Stimulated activated naive B cell treated with anti-CD40 and anti-IgM and Interleukin-4, amounts not matched to agents 10 μg/mL and 1 μg/mL and 100 μg/mL, for 72 hours (primary cell): ENCODE measurements around the gene GNA12.
"Not testable (repeated sequence)": the region's sequence is repeated elsewhere in the genome, so short reads cannot be mapped to it uniquely, and the experiment has no call there.

ENCODE experiments used
- ATAC-seq, 2 donors: fragments of 150-1000 bp; cut with Tn5 transposase; replicated peaks; 2 replicates each; pipeline ENCODE4 v1.10.0; 2021; ENCODE audit warnings: moderate library complexity in 1 of 2
- DNase-seq: peaks from one replicate; pipeline ENCODE4 v3.0.0; 2021
- H3K27ac Mint-ChIP-seq: one replicate; pipeline ENCODE4 v1.8.0; 2022; ENCODE audit warnings: mild to moderate bottlenecking, mixed read lengths
- H3K27me3 Mint-ChIP-seq, 2 donors: one replicate each; pipeline ENCODE4 v1.8.0; 2022; ENCODE audit warnings: mixed read lengths in 2 of 2
- H3K36me3 Mint-ChIP-seq, 2 donors: one replicate each; pipeline ENCODE4 v1.8.0; 2022; ENCODE audit warnings: mixed read lengths in 2 of 2, mild to moderate bottlenecking in 1 of 2
- H3K4me1 Mint-ChIP-seq, 2 donors: one replicate each; pipeline ENCODE4 v1.8.0; 2022; ENCODE audit warnings: mixed read lengths in 2 of 2, mild to moderate bottlenecking in 1 of 2
- H3K4me3 Mint-ChIP-seq, 2 donors: one replicate each; pipeline ENCODE4 v1.8.0; 2022; ENCODE audit warnings: mild to moderate bottlenecking in 2 of 2, mixed read lengths in 2 of 2, moderate library complexity in 1 of 2
- H3K9me3 Mint-ChIP-seq, 2 donors: one replicate each; pipeline ENCODE4 v1.8.0; 2022; ENCODE audit warnings: mixed read lengths in 2 of 2, mild to moderate bottlenecking in 1 of 2

GNA12 gene

GRCh38 chr7:2859952-2860351, 15.8 kb upstream of the GNA12 start:
- DNase-seq = no peak
- Mint-ChIP-seq H3K27me3 (no peaks in the 10 kb centered on the region), H3K27ac (no peak overlapping the region), H3K9me3 (no peaks in the 10 kb centered on the region), H3K36me3 (peaks cover 0 to 3% of the 10 kb centered on the region in 2 donors), H3K4me3 (no peak overlapping the region), H3K4me1 (peaks cover 24 to 27% of the 10 kb centered on the region in 2 donors)
- ATAC-seq = no peak

GRCh38 chr7:2858621-2859020, 14.5 kb upstream of the GNA12 start:
- no peak for ATAC-seq
- peaks cover 13 to 14% of the 10 kb centered on the region in 2 donors for H3K4me1 Mint-ChIP-seq
- H3K4me3 Mint-ChIP-seq = no peak overlapping the region
- H3K36me3 Mint-ChIP-seq = peaks cover 0 to 3% of the 10 kb centered on the region in 2 donors
- H3K27me3 Mint-ChIP-seq = no peaks in the 10 kb centered on the region
- no peaks in the 10 kb centered on the region for H3K9me3 Mint-ChIP-seq
- no peak overlapping the region for H3K27ac Mint-ChIP-seq
- DNase-seq = no peak

DNA sequence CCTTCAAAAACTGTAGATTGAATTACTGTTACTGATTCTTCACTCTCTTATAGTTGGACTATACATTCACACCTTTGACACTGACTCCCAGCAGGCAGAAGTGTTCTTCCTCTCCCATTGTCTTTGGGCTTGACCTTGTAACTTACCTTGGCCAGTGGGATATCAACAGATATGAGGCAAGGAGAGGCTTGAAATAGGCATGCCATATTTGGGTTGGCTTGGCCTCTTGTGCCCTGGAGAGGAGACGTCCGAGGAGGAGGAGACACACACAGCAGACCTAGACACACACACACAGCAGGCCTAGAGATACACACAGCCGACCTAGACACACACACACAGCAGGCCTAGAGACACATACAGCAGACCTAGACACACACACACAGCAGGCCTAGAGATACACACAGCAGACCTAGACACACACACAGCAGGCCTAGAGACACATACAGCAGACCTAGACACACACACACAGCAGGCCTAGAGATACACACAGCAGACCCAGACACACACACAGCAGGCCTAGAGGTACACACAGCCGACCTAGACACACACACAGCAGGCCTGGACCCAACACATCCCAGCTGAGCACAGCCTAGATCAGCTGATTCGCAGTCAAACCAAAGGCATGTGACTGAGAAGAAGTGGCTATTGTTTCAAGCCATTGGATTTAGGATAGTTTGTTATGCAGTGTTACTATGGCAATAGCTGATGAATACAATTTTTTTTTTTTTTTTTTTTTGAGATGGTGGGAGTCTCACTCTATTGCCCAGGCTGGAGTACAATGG, 12.5 kb upstream of the GNA12 start:
- ATAC-seq = no peak
- Mint-ChIP-seq H3K27ac (no peak overlapping the region), H3K4me3 (no peak overlapping the region), H3K27me3 (no peaks in the 10 kb centered on the region), H3K9me3 (no peaks in the 10 kb centered on the region), H3K36me3 (peaks cover 0 to 3% of the 10 kb centered on the region in 2 donors), H3K4me1 (peaks cover 3 to 9% of the 10 kb centered on the region in 2 donors)
- DNase-seq = no peak

- DNase-seq = no peak
- H3K9me3 Mint-ChIP-seq = no peaks in the 10 kb centered on the region
- peak overlapping the region; percentile 27 for H3K27ac Mint-ChIP-seq
- peaks cover 0 to 3% of the 10 kb centered on the region in 2 donors for H3K36me3 Mint-ChIP-seq
- no peak for ATAC-seq
- no peaks in the 10 kb centered on the region for H3K27me3 Mint-ChIP-seq
- peaks cover 3 to 9% of the 10 kb centered on the region in 2 donors for H3K4me1 Mint-ChIP-seq
- no peak overlapping the region for H3K4me3 Mint-ChIP-seq
Observed at GRCh38 chr7:2855386-2855785, 11.3 kb upstream of the GNA12 start.

DNA sequence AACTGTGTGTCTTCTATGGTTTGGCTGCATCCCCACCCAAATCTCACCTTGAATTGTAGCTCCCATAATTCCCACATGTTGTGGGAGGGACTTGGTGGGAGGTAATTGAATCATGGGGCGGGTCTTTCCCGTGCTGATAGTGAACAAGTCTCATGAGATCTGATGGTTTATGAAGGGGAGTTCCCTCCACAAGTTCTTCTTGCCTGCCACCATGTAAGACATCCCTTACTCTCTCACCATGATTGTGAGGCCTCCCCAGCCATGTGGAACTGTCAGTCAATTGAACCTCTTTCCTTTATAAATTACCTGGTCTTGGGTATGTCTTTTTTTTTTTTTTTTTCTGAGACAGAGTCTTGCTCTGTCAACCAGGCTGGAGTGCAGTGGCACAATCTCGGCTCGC, 9.4 kb upstream of the GNA12 start:
- not testable (repeated sequence) for H3K9me3 Mint-ChIP-seq, H3K4me1 Mint-ChIP-seq, H3K4me3 Mint-ChIP-seq, DNase-seq, H3K27me3 Mint-ChIP-seq, H3K36me3 Mint-ChIP-seq, H3K27ac Mint-ChIP-seq
- peak; percentile 78 to 81 for ATAC-seq

DNA sequence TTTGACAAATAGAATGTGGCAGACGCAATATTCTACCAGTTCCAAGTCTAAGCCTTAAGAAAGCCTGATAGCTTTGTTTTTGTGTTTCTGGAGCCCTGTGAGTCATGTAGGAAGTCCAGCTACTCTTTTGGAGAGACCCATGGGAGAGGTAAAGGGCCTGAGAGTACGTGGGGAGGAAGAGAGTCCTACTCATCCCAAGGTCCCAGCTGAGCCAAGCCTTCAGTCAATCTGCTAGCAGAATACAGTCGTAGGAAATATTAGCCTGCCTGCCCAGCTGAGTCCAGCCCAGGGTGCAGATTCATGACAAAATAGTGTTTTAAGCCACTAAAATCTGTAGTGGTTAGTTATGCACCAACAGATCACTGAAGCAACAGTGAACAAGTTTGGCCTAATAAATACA, 9.0 kb upstream of the GNA12 start:
- H3K36me3 Mint-ChIP-seq = peaks cover 0 to 3% of the 10 kb centered on the region in 2 donors
- H3K9me3 Mint-ChIP-seq = no peaks in the 10 kb centered on the region
- H3K4me1 Mint-ChIP-seq = peaks cover 0 to 9% of the 10 kb centered on the region in 2 donors
- H3K27ac Mint-ChIP-seq = no peak overlapping the region
- ATAC-seq (peak; percentile 75 to 76), DNase-seq (no peak)
- no peaks in the 10 kb centered on the region for H3K27me3 Mint-ChIP-seq
- H3K4me3 Mint-ChIP-seq = no peak overlapping the region

DNA sequence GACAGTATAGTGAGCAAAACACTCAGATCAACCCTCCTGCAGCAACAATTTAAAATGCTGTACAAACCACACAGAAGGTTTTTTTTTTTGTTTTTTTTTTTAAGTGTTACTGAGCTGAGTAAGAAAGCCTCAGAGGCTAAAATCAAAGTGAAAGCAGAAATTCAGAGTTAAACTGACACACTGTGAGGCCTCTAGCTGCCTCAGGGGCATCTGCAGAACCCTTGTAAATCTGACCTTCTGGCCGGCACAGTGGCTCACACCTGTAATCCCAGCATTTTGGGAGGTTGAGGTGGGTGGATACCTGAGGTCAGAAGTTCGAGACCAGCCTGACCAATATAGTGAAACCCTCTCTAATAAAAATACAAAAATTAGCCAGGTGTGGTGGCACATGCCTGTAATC, 7.4 kb upstream of the GNA12 start:
- H3K4me3 Mint-ChIP-seq = no peak overlapping the region

GRCh38 chr7:2849941-2850766, 6.0 kb upstream of the GNA12 start:
- ATAC-seq = no peak
- Mint-ChIP-seq H3K4me1 (peaks cover 2 to 9% of the 10 kb centered on the region in 2 donors), H3K27me3 (no peaks in the 10 kb centered on the region), H3K9me3 (no peaks in the 10 kb centered on the region), H3K4me3 (no peak overlapping the region), H3K36me3 (no peaks in the 10 kb centered on the region), H3K27ac (no peak overlapping the region)
- DNase-seq = no peak

More for the DNA sequence above, 7.4 kb upstream of the GNA12 start:
- no peak for DNase-seq
- H3K27me3 Mint-ChIP-seq = no peaks in the 10 kb centered on the region
- peaks cover 0 to 9% of the 10 kb centered on the region in 2 donors for H3K4me1 Mint-ChIP-seq
- no peaks in the 10 kb centered on the region for H3K9me3 Mint-ChIP-seq
- H3K36me3 Mint-ChIP-seq = peaks cover 0 to 3% of the 10 kb centered on the region in 2 donors
- ATAC-seq = peak; percentile 81 to 82
- no peak overlapping the region for H3K27ac Mint-ChIP-seq

GRCh38 chr7:2845034-2845592, 1.0 kb upstream of the GNA12 start:
- peak overlapping the region; percentile 5 for H3K27ac Mint-ChIP-seq
- DNase-seq (no peak), ATAC-seq (no peak)
- H3K36me3 Mint-ChIP-seq = peaks cover 15 to 23% of the 10 kb centered on the region in 2 donors
- H3K4me3 Mint-ChIP-seq = peak overlapping the region; percentile 78 to 86
- peaks cover 25 to 32% of the 10 kb centered on the region in 2 donors for H3K4me1 Mint-ChIP-seq
- no peaks in the 10 kb centered on the region for H3K9me3 Mint-ChIP-seq
- H3K27me3 Mint-ChIP-seq = no peaks in the 10 kb centered on the region

- Mint-ChIP-seq H3K27me3 (no peaks in the 10 kb centered on the region), H3K4me3 (peak overlapping the region; percentile 70 to 92), H3K4me1 (peaks cover 34 to 46% of the 10 kb centered on the region in 2 donors), H3K9me3 (no peaks in the 10 kb centered on the region), H3K36me3 (peaks cover 26 to 34% of the 10 kb centered on the region in 2 donors), H3K27ac (no peak overlapping the region)
- no peak for DNase-seq
- peak; percentile 23 for ATAC-seq
Observed at GRCh38 chr7:2843711-2844152, 376 bp downstream of the GNA12 start.

GRCh38 chr7:2843191-2843685, 870 bp downstream of the GNA12 start:
- Mint-ChIP-seq H3K4me3 (peak overlapping the region; percentile 89 to 92), H3K27ac (peak overlapping the region; percentile 94), H3K27me3 (no peaks in the 10 kb centered on the region), H3K4me1 (peaks cover 35 to 50% of the 10 kb centered on the region in 2 donors), H3K36me3 (peaks cover 26 to 34% of the 10 kb centered on the region in 2 donors), H3K9me3 (no peaks in the 10 kb centered on the region)
- no peak for DNase-seq
- ATAC-seq = no peak

DNA sequence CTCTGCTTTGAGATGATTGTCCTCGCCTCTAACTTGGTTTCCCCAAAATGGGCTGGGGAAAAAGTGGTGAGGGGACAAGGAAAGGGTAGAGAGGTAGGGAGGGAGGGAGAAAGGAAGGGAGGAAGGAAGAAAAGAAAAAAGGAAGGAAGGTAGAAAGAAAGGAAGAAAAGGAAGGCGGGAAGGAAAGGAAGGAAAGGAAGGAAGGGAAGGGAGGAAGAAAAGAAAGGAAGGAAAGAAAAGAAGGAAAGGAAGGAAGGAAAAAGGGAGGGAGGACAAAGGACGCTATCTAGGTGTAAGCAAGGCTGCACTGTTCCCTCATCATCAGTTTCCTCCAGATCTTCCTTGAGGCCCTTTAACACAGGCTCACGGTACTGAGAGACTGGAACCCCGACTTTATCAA, 2.2 kb downstream of the GNA12 start:
- H3K4me1 Mint-ChIP-seq = peaks cover 44 to 61% of the 10 kb centered on the region in 2 donors
- H3K27ac Mint-ChIP-seq = peak overlapping the region; percentile 94

GRCh38 chr7:2840458-2840857, 3.6 kb downstream of the GNA12 start:
- no peaks in the 10 kb centered on the region for H3K27me3 Mint-ChIP-seq
- no peak overlapping the region for H3K27ac Mint-ChIP-seq
- no peak for DNase-seq
- ATAC-seq = no peak
- H3K9me3 Mint-ChIP-seq = no peaks in the 10 kb centered on the region
- H3K4me3 Mint-ChIP-seq = no peak overlapping the region
- H3K4me1 Mint-ChIP-seq = peaks cover 53 to 76% of the 10 kb centered on the region in 2 donors
- peaks cover 46 to 57% of the 10 kb centered on the region in 2 donors for H3K36me3 Mint-ChIP-seq

More for the DNA sequence above, 2.2 kb downstream of the GNA12 start:
- DNase-seq (no peak), ATAC-seq (no peak)
- Mint-ChIP-seq H3K9me3 (no peaks in the 10 kb centered on the region), H3K27me3 (no peaks in the 10 kb centered on the region), H3K36me3 (peaks cover 34 to 45% of the 10 kb centered on the region in 2 donors), H3K4me3 (peak overlapping the region; percentile 45 to 92)
